CD4-positive, alpha-beta T cell treated with Interleukin-15 for 1 hour (primary cell): Measurements from ENCODE around the gene LPAR2.

ENCODE experiments used
- DNase-seq: peaks from one replicate; pipeline ENCODE4 v3.0.0-alpha.2; 2020

Gene LPAR2

DNA sequence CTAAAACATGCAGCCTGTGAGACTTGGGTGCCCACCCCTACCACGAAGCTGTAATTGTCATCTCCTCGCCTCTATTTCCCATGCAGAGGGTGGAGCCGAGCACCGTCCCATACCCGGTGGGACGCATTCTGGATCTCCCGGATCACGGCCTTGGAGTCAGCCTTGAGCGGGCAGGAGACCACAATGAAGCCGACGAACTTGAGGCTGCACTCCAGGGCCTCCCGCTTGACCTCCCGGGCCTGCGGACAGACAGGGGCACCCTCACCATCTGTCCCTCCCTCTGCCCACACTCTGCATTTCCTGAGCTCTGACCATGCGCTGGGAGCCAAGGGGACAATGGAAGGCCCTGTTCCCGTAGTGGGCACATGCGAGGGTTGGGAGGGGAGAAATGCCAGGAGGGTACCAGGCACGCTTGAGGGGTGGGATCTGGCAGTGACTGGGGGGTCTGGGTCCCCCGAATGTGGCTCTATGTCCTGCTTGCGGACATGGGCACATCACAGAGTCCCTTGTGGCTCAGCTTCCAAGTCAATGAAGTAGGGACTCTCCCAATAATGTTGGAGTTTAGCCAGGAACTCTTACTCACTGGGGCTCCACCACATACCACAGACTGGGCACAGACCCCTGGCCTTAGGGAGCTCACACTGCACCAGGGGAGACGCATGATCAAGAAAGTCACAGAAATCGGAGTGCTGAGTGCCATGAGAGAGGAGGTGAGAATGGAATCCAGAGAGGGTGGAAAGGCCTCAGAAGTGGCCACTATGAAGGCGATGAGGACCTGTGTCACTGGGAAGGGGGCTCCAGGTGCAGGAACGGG lies 24.7 kb upstream of the LPAR2 start:
- DNase-seq: no peak

DNA sequence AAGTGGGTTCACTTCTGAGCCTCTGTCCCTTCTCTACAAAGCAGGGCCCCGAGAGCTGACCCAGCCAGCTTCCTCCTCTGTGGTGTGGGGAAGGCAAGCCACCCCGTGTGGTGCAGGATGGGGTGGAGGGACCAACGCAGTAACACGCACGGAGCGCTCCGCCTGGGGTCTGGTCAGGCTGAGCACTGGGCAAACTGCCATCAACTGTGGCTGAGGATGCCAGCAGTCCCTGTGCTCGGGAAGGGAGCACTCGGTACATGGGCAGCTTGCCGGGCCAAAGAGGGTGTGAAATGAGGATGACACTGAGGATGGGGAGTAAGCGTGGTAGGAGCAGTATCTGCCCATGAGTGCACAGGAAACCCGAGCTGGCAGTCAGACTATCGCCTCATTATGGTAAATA lies 23.1 kb upstream of the LPAR2 start:
- DNase-seq: no peak

DNA sequence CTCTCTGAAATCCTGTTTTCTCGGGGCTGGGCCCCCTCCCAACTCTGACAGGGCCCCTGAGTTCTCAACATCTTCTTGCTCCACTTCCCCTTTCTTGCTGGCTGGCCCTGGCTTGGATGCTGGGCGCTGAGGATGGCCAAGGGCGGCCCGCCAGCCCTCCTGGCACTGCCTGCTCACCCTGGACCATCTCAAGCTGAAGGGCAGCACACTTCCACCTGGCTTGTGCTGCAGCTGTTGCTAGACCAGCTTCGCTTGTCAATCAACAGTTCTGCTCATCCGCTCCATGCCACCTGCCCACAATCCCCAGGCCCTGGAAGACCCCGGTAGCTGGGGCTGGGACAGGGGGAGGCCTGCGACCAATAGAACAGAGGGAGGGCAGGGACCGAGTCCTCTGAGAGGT lies 22.3 kb upstream of the LPAR2 start:
- DNase-seq: no peak

DNA sequence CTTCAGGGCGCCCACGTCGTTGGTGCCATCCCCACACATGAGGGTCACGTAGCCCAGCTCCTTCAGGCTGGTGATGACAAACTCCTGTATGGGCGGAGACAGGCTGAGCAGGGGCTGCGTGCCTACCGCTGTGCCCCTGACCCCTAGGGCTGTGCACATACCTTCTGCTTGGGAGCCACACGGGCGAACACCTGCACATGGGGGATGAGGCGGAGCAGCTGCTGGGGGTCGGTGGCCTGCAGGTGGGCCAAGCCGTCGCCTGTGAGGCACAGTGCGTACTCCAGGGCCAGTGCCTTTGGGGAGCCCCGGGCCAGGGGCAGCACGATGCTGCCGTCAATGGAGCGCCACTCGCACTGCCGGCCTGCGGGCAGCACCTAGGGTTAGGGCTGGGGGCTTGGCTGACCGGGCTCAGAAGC lies 21.6 kb upstream of the LPAR2 start:
- no peak for DNase-seq

- DNase-seq: no peak
Observed at GRCh38 chr19:19649155-19649554, 21.1 kb upstream of the LPAR2 start.

- no peak for DNase-seq
Observed at GRCh38 chr19:19647037-19647835, 19.2 kb upstream of the LPAR2 start.

DNA sequence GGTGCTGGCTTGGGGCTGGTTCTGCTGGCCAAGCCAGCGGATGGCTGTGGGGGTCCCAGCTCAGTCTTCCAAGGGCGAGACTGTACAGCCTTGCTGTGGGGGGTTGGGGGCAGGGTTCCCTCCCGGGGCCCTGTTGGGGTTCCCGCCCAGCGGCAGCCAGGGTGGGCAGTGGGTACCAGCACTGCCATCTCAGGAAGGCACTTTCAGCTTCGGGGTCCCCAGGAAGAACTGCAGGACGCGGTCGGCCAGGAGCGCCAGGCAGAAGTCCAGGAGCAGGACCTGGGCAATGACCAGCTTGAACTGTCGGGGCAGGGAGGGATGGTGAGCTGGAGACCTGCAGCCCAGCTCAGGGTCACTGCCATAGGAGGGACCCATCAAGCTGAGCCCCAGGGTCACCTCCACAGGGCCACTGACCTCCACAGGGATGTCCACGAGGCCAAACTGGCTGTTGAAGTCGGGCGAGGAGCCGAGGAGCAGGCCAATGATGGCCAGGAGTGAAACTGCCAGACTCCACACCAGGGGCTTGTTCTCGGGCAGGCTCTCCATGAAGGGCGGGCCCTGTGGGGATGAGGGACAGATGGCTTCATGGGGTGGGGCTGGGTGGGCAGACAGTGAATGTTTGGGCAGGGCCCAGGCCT lies 17.3 kb upstream of the LPAR2 start:
- no peak for DNase-seq

DNA sequence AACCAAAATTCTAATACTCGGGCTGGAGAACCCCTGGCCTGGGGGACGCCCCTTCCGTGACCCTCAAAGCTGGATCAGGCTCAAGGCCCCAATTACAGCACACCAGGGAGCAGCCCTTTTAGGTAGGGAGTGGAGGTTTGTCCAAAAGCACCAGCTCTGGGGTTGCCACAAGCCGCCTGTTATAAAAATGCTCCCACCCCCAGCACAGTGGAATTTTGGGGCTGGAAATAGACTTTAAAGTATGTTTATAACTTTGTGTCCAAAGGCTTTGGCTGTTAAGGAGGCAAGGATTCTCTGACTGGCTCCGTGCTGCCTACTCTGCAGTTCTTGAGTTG lies 16.0 kb upstream of the LPAR2 start:
- DNase-seq: no peak

- peak; percentile 87 for DNase-seq
Observed at GRCh38 chr19:19643158-19644053, 15.4 kb upstream of the LPAR2 start, which contains the start of gene GMIP. Gene GMIP, minus strand, starts transcription at chr19:19643657. Its CDS starts 128 bp downstream, at chr19:19643529.

GRCh38 chr19:19642506-19643157 lies 14.6 kb upstream of the LPAR2 start:
- peak; percentile 68 for DNase-seq

DNA sequence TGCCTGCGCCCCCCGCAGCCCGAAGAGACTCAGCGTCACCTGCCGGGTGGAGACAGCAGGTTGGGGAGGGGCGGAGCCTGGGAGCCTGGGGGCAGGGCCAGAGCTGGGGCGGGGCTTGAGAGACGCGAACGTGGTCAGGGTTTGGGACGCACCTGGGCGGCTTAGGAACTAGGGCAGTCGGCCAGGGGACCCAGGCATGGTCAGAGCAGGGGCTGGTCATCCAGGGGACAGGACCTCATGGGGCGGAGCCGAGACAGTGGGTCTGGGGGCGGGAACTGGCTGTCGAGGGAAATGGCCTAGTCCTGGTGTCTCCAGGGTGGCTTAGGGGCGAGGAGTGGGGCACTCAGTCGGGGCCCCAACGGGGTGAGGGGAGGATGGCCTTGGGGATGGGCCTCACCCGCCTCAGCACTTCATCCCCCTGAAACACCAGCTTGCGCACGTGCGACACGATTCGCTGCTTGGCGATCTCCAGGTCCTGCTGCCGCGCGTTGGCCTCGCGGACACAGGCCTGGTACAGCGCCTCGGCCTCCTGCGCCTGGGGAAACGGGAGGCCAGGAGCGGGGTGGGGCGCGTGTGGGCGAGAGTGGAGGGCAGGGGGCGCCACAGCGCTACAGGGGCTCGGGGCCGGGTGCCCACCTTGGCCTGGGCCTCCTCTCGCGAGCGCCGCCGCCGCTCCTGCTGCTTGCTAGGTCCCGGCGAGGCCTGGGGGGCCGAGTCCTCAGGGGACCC lies 9.7 kb upstream of the LPAR2 start:
- DNase-seq: no peak

DNA sequence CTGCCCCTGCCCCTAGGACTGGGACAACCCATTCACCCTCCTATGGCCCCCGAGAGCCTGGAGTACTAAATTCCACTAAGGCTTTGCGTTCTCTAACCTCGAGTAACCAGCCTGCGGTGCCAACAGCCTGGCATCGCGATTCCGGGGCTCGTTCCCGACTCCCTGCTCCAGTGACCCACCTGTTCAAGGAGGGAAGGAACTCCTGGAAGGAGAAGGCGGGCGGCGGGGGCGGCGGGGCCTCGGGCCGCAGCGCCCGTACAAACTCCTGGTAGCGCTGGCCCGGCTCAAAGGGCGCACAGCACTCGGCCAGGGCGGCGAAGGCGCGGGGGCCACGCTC lies 9.1 kb upstream of the LPAR2 start:
- DNase-seq: no peak

DNA sequence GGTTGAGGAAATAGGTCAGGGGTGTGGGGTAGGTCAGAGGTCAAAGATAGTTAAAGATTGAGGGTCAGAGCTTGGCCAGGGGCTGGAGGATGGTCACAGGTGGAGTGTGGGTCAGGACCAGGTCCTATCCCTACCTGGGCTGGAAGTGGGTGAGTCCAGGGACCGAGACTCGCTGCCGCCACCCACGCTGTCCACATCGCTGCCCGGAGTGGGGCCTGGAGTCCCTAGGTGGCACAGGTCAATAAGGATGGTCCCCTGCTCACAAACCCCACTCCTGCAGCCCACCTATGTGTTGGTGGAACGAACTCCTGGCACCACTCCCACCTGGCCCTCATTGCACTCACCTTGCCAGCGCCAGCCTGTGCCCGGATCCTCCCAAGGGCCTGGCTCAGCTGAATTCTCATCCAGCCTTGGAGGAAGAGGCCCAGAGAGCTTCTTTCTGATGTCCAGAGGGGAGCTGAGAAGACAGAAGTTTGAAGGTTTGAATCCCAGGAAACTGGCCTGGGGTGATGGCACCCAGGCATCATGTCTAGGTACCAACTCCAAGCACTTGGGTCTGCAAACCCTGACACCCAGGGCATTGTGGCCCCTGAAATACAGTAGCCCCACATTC lies 8.7 kb upstream of the LPAR2 start:
- DNase-seq: no peak

DNA sequence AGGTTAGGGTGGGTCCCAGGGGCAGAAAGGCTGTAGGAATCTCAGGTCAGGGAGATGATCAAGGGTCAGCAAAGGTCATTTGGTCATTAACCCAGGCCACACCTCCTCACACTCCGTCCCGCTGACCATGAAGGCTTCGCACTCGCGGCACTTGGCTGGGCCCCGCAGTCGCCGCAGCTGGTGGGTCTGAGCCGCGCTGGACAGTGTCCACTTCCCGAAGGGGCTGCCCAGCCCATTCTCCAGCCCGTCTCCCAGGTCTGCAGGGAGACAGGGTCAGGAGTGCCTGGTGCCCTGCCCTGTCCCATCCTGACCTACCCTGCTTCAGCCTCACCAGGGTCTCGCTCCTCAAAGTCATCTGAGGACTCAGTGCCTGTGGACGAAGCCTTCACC lies 7.3 kb upstream of the LPAR2 start:
- no peak for DNase-seq

DNA sequence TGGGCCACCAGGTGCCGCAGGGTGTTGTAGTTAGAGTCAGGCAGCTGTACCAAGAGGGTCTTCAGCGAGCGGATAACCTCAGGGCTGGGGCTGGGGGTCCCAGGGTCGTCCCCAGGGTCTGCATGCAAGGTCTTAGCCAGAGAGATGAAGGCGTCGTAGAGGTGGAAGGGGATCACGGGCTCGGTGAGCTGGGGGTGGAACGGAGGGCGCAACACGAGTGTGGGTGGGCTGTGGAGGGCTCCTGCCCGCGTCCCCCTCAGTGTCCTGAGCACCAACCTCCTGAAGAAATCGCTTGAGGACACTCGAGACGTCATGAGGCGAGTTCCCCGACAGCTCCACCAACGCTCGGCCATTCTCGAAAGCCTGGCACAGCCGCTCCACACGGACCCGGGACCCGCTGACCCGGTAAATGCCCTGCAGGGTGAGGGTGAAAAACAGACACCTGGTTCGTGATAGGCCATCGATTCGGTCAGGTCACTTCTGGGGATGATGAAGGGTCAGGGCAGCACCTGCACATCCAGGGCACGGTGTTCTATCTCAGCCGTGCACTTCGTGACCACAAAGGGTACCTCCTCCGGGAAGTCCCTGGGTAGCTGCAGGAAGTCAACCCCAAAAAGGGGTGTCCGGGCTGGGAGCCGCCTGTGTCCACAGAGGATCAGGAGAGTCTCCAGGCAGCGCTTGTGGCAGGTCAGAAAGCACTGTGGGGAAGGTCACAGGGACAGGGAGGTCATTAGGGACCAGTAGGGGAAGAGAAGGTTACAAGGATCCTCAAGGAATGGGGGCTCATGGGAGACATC lies 6.7 kb upstream of the LPAR2 start:
- DNase-seq: no peak

- no peak for DNase-seq
Observed at GRCh38 chr19:19633711-19634515, 5.9 kb upstream of the LPAR2 start.

DNA sequence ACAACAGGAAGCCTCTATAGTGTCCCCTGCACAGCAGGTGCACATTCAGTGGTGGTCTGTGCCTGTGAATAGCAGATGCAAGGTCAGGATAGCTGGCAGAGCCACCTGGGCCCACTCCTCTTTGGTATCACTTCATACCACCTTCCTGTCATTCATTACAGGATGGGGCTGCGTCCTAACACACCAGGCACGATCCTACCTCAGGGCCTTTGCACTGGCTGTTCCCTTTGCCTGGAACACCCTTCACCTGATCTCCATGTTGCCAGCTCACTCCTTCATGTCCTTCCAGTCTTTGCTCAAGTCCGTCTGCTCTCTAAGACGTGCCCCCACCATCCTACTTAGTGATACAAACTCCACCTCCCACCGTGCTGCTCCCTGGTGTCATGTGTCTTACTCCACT lies 4.6 kb upstream of the LPAR2 start:
- no peak for DNase-seq

DNA sequence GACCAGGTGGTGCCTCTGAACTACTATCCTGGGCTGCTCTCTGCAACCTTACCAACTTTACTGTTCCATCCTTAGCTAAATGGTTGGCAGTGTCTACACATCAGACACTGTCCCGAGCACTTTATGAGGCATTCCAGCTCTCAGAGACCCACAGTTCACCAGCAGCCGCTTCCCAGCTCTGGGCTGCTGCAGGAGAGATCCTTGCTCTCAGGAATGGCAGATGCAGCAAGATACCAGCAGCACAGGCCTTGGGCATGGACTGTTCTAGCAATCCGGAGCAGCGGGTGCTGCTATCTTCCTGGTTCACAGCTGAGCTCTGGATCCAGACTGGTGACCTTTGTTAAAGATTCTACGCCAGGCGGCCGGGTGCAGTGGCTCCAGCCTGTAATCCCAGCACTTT lies 3.3 kb upstream of the LPAR2 start:
- no peak for DNase-seq

GRCh38 chr19:19630426-19630825 lies 2.4 kb upstream of the LPAR2 start:
- no peak for DNase-seq

- no peak for DNase-seq
Observed at GRCh38 chr19:19630062-19630414, 2.0 kb upstream of the LPAR2 start.
